GM21367 (cell line): ENCODE data around the gene PRDM1.
A peak's percentile ranks its signal among the peaks of the same experiment; 100 is the strongest.

Experiments
- ATAC-seq: cut with Tn5 transposase; IDR thresholded peaks from one replicate; pipeline ENCODE4 v1.9.1; 2021; ENCODE audit not compliant: unreplicated experiment

Gene PRDM1

DNA sequence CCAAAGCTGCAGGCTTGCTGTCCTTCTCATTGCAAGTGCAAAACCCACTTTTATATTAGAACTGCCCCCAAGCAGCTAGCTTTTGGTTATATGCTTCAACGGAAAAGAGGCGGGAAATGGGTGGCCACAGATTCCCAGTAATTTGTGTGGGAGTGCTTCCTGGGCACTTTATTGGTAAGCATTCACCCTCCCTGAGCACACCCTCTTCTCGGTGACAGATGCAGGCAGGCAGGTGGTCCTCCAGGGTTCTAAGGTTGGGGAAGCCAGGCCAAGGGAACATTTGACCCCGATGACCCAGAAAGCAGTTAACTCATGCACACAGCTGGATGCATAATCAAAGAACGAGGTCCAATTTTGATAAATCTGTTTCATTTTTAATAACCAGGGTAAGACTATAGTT is 29.1 kb downstream of the PRDM1 start:
- ATAC-seq, result no peak

DNA sequence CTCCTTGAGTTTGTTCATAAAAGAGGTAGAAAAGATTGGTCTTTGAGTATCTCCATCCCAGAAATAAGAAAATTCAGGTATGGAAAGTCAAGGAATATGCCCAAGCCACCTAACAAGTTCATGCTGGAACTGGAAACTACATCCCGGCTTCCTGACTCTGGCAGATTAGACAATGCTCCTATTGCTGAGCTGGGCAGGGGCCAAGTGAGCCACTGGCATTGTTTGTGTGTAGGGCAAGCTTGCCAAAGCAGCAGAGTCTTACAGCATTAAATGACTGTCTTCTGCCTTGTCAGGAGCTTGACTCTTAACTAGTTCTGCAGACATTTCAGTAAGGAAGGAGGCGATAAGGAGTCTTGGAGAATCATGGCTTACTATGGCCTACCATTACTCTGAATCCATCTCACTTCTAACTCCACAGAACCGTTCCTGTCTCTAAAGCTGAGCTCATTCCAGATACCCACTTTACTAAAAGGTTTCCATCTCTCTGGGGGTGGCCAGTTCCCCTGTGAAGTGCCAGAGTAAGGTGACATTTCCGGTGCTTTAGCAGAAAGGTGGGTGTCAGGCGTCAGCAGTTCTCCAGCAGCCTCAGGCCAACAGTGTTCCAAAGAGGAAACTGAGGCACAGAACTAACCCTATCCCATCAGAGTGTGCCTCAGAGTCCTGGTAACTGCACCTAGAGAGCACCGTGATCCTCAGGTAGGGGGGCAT is 30.1 kb downstream of the PRDM1 start:
- ATAC-seq, result no peak

DNA sequence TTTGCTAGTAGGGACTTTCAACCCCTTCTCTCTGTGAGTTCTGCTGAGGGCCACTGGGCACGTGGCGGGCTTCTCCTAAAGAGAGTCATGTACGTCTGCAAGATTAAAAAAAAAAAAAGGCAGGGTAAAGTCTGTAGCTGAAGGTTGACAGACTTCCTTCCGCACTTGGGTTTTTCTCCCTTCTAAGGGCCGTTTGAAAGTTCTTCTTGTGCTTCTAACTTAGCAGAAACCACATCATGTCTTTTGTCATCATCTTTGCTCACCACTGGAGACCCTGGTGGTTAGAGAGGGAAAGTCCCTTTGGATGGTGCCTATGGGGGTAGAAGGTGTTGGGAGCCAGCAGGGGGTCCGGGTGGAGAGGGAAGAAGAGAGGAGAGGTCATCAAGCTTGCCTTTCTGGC is 31.4 kb downstream of the PRDM1 start:
- peak; percentile 40 for ATAC-seq

DNA sequence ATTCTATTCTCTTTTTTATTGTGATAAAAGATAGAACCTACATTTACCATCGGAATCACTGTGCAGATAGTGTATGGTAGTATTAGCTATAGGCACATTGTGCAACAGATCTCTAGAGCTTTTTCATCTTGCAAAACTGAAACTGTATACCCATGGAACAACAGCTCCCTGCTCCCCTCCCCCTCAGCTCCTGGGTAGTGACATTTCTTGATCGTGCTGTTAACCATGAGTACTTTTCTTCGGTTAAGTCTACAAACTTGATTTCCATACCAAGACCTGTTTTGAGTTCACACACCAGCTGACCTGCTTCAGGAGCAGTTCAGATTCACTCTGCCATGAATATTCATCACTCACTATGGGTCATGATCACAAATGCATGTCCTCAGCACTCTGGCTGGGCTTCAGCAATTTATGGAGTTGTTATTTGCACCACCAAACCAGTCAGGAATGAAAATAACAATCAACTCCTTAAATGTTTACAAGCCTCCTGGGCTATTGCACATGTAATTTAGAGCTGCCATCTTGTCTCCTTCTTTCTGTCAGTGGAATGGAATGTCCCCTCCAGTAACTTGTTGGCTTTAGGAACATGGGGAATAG is 32.8 kb downstream of the PRDM1 start:
- ATAC-seq, result no peak

DNA sequence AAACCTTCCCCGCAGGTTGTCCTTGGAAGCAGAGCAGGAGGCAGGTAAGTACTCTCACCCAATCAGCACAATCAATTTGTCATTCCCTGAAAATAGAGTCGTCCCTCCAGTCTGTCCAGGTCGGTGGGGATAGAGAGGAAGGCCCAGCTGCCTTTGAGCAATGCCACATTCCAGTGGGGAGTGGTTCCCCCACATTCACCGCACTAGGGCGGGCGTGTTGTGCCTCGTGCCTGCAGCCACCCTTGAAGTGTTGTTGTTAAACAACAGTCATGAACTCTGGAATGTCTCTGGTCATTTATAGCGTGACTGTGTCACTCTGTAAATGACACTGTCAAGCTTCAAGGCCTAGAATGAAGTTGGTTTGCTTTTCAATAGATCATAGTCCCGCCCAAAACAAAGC is 33.4 kb downstream of the PRDM1 start:
- no peak for ATAC-seq

DNA sequence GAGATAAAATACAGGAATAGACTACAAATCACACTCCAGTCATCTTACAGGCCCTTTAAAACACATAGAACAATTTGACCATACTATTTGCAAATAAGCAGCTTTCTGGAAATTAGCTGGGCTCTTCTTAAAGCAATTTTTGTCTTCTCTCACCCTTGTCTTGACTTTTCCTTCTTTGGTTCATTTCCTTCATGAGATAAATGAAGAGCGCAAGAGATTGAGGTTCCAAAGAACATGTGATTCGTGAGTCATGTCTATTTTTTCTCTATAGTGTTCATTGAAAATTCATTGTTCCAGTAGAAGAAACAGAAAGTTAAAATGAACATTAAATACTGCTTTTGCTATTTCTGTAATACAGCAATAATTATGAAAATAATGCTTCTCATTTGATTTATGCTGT is 33.9 kb downstream of the PRDM1 start:
- ATAC-seq, result no peak

DNA sequence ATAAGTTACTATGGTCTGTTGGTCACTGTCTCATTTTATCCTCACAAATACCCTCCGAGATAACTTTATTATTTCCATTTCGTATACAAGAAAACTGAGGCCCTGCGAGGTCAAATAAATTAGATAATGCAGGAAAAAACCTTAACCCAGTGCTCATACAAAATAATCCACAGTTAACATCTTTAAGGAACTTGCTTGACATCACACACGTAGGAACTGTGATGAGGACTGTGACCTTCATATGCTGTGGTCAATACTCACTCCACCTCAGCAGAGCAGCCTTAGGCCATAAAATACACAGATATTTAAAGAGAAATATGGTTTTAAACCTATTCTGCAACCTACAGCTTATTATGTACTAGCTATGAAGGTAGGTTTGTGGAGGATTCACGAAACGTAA is 34.3 kb downstream of the PRDM1 start:
- ATAC-seq, result no peak

DNA sequence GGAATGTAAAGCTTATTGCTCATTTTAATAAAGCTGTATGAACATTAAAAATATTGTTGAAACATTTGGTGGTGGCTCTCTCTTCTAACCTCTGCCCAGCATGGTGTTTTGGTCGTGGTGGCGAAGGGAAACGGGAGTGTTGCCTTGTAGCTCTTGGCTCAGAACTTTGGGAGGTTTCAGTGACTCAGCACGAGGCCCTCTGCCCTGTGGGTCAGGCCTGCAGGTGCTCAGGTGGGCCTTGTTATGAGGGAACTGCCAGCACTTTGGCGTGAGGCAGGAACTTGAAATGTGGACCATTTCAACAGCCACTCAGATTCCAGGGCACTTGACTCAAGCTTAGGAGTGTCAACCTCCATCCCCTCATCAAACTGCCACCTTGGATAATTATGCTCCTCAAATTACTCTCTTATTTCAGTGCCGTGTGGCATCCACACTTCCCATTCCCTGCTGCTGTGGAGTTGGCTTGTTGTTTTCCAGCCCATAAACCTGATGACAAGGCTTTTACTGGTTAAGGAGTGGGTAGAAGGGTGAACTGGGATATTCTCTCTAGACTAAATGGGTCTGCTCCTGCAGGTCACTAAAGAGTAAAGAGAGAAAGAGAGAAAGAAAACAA is 36.3 kb downstream of the PRDM1 start:
- no peak for ATAC-seq

DNA sequence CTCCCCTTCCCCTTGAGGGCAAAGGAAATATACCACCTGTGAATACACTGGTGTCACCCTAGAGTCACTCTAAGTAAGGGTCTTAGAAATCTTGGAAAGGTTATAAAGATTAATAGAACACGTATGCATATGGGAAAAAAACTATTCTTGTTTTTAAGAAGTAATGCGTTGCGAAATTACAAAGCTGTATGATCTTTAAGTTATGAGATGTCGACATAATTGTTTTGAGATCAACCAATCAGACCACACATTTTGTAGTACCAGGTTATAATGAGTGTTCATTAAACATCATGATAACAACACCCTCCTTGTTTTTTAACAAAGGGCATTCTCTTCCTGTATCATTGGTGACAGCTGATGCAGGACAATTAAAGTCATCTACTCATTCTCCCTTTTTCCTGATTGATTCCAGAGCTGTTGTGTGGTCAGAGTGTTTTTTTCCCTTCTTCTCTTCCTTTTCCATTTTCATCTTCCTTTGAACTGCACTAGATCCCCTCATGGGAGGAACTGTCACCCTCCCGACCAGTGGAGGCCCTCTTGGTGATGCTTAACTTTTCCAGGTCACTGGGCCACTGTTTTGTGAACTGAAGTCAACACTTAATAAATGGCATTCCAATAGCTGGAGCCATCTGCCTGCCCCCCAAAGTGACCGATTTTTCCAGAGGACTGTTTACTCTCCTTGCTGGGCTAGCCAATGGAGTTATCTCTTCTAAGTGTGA is 37.0 kb downstream of the PRDM1 start:
- no peak for ATAC-seq

DNA sequence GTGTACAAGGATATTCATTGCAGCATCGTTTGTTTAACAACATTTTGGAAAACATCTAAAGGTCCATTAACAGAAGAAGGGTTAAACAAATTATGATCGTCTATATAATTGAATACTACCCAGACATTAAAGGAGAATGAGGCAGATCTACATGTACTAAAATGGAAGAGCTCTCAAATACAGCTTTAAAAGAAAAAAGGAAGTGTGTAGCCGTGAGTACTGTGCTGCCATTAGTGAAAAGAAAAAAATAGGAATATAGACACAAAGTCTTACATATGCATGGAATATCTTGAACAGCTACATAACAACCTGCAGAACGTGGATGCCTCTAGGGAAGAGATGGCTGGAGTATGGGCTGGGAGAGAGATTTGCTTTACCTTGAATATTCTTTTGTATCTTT is 37.9 kb downstream of the PRDM1 start:
- no peak for ATAC-seq

DNA sequence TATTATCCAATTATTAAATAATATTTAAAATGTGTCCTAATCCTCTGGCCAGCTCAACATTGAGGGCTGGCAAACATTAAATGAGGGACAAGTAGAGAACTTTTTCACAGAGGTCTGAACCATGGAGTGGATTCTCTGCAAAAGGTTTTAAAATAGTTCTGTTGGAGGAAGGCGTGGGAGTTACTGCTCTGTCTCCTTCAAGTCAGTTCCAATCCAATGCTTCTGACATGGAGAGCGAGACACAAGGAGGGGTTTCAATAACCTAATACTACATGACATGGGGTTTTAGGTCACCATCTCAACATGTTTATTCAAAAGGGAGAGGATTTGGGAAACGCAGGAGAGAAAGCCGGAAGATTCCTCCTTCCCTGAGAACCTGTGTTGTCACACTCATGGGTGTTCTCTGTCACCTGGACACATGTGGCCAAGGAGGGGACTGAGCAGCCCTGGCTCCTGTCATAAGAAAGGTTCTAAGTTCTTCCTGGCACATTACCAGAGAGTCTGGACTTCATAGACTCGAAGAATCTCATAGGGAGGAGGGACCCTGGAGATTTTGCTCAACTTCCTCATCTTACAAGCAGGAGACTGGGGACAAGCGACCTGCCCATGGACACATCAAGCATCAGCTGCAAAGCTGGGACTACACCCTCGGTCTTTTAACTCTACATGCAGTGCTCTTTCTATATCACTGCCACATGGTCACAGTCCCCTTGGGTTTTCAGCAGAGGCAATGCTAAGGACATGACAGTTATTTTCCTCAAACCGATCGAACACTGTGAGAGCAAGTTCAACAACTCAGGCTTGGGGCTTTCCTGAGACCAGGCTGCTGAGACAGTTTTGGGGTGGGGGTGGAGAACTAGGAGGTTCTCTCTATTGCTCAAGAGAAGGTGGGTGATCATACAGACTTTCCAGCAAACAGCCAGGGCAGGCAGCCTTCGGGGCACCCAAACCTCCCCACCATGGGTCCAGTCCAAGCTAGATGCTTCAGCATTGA is 38.6 kb downstream of the PRDM1 start:
- no peak for ATAC-seq

DNA sequence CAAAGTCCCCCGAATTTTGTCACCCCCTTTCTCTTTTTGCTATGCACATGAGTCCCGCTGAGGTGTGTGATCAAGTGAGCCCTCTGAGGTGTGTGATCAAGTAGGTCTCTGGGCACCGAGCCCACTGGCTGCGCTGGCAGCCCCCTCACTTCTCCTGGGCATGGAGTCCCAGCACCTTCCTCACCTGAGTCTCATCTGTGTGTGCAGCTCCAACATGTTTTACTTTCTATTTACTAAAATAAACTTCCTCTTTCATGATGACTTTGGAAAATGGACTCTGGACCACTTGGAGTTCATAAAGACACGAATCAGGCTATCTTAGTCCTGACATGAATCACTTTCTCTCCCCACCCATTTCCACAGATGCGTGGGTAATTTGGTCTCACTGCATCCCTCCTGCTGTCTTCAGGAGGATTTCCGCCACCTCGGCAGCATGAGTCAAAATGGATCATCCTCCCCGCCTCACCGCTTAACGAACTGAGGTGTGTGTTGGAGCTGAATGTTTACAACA is 39.8 kb downstream of the PRDM1 start:
- ATAC-seq, result no peak

DNA sequence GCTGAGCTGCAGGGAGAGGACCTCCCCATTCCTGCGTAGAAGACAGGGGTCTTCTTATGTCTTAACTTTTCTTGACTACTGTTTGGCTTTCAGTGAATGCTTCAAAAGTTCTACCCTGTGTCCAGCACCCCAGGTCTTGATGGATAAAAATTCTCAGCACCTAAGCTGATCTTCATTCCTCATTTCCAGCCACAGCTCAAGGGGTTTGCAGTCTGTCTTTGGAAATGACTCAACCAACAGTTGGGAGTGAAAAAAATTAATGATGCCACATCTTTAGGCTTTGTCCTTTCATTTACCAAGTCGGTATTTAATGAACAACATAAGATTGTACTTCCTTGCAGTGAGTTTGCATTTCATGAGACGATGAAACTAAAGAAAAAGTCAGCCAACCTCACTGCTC is 40.3 kb downstream of the PRDM1 start:
- ATAC-seq, result no peak

DNA sequence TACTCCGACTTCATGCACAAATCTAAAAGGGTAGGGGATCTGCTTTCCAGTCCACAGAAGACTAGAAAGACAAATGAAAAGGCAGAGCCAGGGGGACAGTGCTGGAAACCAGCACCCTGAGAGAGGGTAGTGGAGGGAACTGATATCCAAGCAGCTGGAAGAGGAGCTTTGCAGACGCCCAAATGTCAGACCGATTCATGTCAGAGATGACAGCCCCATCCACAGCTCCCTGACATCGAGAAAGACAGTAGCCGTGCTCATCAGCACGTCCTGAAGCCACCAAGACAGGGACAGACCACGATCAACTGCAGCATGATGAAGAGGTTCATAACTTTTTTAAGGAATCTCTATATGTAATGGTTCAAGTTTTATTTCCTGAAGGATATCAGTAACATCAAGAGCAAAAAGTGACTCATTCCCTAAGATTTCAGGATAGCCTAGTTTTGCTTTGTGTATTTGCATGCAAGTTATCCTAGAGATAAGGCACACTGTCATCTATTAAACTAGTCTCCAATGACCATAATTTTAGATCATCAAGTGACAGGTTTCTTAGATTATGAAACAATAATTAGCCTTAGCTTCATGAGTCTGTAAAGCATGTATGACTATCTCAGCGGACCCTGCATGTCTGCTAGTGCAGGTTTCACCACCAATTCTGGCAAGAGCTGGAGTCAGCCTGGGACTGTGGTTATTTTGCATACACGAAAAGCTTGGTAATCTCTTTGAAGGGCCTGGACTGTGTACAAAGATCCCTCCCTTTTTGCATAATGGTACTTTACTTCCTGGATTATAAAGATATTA is 43.0 kb downstream of the PRDM1 start:
- no peak for ATAC-seq

DNA sequence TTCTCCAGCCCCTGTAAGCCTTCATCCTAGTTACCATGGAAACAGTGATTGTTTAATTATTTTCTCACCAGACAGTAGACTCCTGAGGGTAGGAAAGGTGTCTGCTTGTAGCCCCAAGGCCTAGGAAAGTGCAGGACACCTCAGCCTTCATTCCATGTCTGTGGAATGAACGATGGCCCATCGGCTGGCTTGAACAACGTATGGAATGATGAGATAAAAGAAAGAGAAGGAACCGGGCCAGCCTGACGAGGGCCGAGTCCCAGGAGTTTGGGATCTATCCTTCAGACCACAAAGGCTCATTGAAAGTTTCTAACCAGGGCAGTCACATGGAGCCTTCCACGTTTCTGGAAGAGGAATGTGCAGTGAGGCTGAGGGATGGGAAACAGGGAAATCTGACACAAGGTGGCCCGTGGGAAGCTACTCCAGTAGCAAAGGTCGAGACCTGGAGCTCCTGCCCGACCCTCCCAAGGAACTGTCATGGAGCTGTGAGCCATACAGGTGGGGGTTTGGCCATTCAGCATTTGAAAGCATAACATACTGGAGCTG is 46.1 kb downstream of the PRDM1 start:
- ATAC-seq, result no peak

DNA sequence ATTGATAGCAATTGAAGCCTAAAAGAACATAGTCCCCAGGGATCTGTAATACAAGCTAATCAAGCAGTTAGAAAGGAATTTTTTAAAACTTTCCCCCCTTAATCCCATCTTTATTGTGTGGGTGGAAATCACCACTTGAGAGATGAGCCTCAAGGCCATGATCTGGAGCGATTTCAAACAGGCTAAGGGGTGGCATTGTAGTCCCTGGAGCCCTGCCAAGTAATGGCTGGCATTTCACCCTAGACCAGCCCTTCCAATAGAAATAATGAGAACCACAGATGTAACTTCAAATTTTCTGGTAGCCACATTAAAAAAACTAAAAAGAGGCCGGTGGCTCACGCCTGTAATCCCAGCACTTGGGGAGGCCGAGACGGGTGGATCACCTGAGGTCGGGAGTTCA is 46.9 kb downstream of the PRDM1 start:
- no peak for ATAC-seq

DNA sequence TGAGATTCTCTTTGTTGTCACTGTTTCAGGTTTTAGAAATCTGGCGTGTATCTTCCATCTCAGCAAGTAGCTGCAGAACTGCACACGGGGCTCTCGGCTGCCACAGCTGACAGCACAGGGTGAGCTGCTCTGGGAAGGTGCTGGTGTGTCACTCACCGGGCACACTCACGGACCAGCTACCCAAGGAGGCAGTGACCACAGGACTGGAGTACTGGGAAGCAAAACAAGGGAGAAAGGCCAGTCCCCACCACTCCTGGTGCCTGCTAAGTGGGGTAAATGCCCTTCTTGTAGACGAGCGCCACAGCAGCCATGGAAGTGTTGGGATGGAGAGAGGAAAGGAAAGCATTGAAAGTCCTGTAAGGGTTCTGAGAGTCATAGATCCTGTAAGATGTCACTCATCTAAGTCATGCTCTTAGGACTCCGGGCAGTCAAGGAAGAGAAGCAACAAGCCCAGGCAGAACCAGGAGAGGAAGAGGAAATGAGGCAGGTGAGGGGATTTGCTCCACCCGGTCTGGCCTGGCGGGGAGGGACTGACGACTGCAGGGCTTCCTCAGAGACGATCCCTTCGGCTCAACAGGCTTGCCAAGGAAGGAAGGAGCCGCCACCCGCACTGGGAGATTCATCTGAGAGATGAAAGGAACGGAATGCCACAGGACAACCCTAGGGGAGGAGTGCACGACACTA is 48.1 kb downstream of the PRDM1 start:
- ATAC-seq, result no peak

DNA sequence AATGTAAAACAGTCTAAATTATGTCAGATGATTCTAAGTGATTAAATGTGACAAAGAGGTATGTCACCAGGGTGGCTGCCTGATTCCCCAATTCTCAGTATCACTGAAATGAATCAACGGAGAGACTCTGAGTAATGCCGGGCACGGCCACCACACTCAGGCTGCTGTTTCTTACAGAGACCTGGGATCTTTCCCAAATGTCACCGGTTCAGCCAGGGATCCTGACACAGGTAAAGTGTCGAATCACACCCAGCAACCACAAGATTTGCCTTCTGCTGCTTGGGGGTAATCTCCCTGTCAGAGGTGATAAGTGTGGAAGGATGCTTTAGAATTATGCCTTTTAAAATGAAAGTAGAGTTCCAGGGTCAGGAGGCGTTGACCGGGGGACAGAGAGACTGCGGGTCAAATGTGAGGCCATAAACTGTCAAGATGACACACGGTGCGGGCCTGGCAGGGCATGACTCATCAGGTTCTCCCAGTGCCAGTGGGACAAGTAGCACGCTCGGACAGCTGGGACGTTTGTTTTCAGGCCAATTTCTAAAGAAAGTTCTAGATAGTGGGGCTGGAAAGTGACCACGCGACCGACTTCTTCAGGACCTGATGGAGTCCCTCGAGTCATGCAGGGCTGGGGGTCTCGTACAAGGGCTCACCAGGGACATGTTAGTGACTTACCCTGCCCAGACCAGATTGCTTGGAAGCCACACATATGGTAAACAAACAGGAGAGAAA is 48.9 kb downstream of the PRDM1 start:
- no peak for ATAC-seq
